K562 (cell line): Measurements from ENCODE around the gene ZCCHC24. TPM values are rescaled to one million over a fixed set of nuclear protein-coding genes. Genes with fewer than 3 reads are reported as not detected.

Source experiments
- ATAC-seq: fragments of 200-7000 bp; cut with Tn5 transposase; 3 replicates; pipeline ENCODE4 v1.9.1; 2020; ENCODE audit warnings: moderate library complexity
- BruUV-seq: library from RNA; stranded (reverse); fragments of 400-500 nt; replicated peaks from 2 replicates; lab custom pipeline; 2021; lab: Mats Ljungman, UMichigan
- CTCF ChIA-PET: fragments of 300-600 bp; formaldehyde crosslinking; extraction: SDS; loops from one replicate; lab custom pipeline; 2021; ENCODE audit warnings: low intra/inter-chr PET ratio; lab: Yijun Ruan, JAX
- POLR2A ChIA-PET: fragments of 300-600, 350-650 bp; sonication (Branson Sonifier 250); formaldehyde crosslinking; extraction: SDS; loops from one replicate; lab custom pipeline; 2021; ENCODE audit warnings: antibody characterized with exemption, inconsistent platforms; lab: Yijun Ruan, JAX
- DNase-seq, 4 experiments: peaks; one replicate each; pipeline versions ENCODE4 v3.0.0 to v3.0.0-alpha.2; 2011 to 2018; ENCODE audit warnings: low spot score in 3 of 4, mixed read lengths in 3 of 4; ENCODE audit errors: extremely low read depth in 1 of 4
- FAIRE-seq: peaks from 2 replicates; lab custom pipeline; 2011; peaks lifted over from hg19 to GRCh38; lab: Jason Lieb, UNC
- H2AFZ ChIP-seq: 2 replicates; pipeline ENCODE4 v1.6.0; 2011; ENCODE audit warnings: low read depth, low read length, control low read depth, inconsistent platforms
- H3K27ac ChIP-seq: fragments of 200-600 bp; 3 replicates; pipeline ENCODE4 v1.8.0; 2011; ENCODE audit warnings: low read depth, mild to moderate bottlenecking, control low read depth, inconsistent platforms, low read length, moderate library complexity, mixed read lengths; ENCODE audit errors: extremely low read depth
- H3K27me3 ChIP-seq, 2 experiments: fragments of 300-600 bp in 1 of 2; 2 replicates in 1 of 2; 3 replicates in 1 of 2; pipeline versions ENCODE4 v1.6.0 to v1.8.0; 2011; ENCODE audit warnings: inconsistent platforms in 2 of 2, low read length in 2 of 2, mild to moderate bottlenecking in 1 of 2, mixed read lengths in 1 of 2, moderate library complexity in 1 of 2; ENCODE audit not compliant: control insufficient read depth in 2 of 2, insufficient read depth in 2 of 2
- H3K36me3 ChIP-seq: fragments of 300-600 bp; 3 replicates; pipeline ENCODE4 v1.8.0; 2011; ENCODE audit warnings: mild to moderate bottlenecking, low read length, inconsistent platforms; ENCODE audit not compliant: control insufficient read depth, insufficient read depth
- H3K4me1 ChIP-seq, 2 experiments: fragments of 200-600 bp in 1 of 2; replicated peaks in 1 of 2; 2 replicates in 1 of 2; 3 replicates in 1 of 2; pipeline versions ENCODE4 v1.5.1 to v1.8.0; 2011; ENCODE audit warnings: inconsistent platforms in 2 of 2, low read length in 2 of 2, mild to moderate bottlenecking in 1 of 2, mixed read lengths in 1 of 2, moderate library complexity in 1 of 2; ENCODE audit not compliant: control insufficient read depth in 2 of 2, insufficient read depth in 2 of 2
- H3K4me2 ChIP-seq: 2 replicates; pipeline ENCODE4 v1.6.1; 2011; ENCODE audit warnings: low read length, control low read depth, inconsistent platforms, mixed read lengths; ENCODE audit not compliant: insufficient read depth
- H3K4me3 ChIP-seq: fragments of 200-600 bp; sonication (generic), shearing (Covaris generic); 2 replicates; pipeline ENCODE4 v1.5.1; 2016; ENCODE audit warnings: control low read depth, inconsistent platforms
- H3K79me2 ChIP-seq: fragments of 200-600 bp; 3 replicates; pipeline ENCODE4 v1.8.0; 2011; ENCODE audit warnings: low read length, inconsistent platforms; ENCODE audit not compliant: control insufficient read depth, insufficient read depth
- H3K9ac ChIP-seq, 2 experiments: 2 replicates each; pipeline versions ENCODE4 v1.6.0 to v1.6.1; 2011; ENCODE audit warnings: low read depth in 2 of 2, low read length in 2 of 2, control low read depth in 1 of 2, inconsistent platforms in 1 of 2, mild to moderate bottlenecking in 1 of 2, mixed read lengths in 1 of 2; ENCODE audit not compliant: insufficient read depth in 1 of 2
- H3K9me1 ChIP-seq: one replicate; pipeline ENCODE4 v1.6.0; 2011; ENCODE audit warnings: inconsistent platforms, mild to moderate bottlenecking, low read length, moderate library complexity; ENCODE audit not compliant: control insufficient read depth, insufficient read depth
- H3K9me3 ChIP-seq: replicated peaks from 2 replicates; pipeline ENCODE4 v1.5.1; 2011; ENCODE audit warnings: low read depth, low read length, inconsistent platforms; ENCODE audit not compliant: control insufficient read depth, insufficient read depth
- H4K20me1 ChIP-seq: replicated peaks from 2 replicates; pipeline ENCODE4 v1.6.1; 2011; ENCODE audit warnings: low read length, inconsistent platforms, mixed read lengths; ENCODE audit not compliant: control insufficient read depth, insufficient read depth
- CCAR2 ChIP-seq: fragments of 200-400 bp; formaldehyde crosslinking; IDR thresholded peaks from 2 replicates; pipeline ENCODE4 v1.6.1; 2017; ENCODE audit warnings: mild to moderate bottlenecking, low read depth, low read length
- POLR2G ChIP-seq: fragments of 200-400 bp; formaldehyde crosslinking; IDR thresholded peaks from 2 replicates; pipeline ENCODE4 v1.6.1; 2017; ENCODE audit warnings: low read depth, mild to moderate bottlenecking, antibody characterized with exemption, low read length, moderate library complexity
- ZNF518B ChIP-seq: fragments of 250-450 bp; sonication (Bioruptor Pico); IDR thresholded peaks from 2 replicates; pipeline ENCODE4 v1.5.0; 2021; ENCODE audit warnings: mild to moderate bottlenecking, moderate library complexity
- WGBS: fragments of 100-300 bp; shearing (Covaris generic); methylation state at CpG from one replicate; pipeline ENCODE4 v1.1.6; 2016; ENCODE audit warnings: low coverage, mixed read lengths; ENCODE audit not compliant: insufficient coverage; ENCODE audit errors: missing lambda C conversion rate; 5-methylcytosine and 5-hydroxymethylcytosine counted together
- in situ Hi-C: fragments of 300-500 bp; cut with MboI; formaldehyde crosslinking; loops from 4 replicates; pipeline ENCODE4 v1.15.0; 2018; ENCODE audit warnings: inconsistent platforms, mixed read lengths
- intact Hi-C: fragments of 100-400 bp; cut with micrococcal nuclease; formaldehyde crosslinking; loops from 2 replicates; pipeline ENCODE4 v1.14.2; 2022
- polyA plus RNA-seq, 8 experiments: library from polyadenylated mRNA; depleted of rRNA in 4 of 8; stranded (reverse) in 5 of 8; unstranded in 3 of 8; fragments of >200 nt; fragmentation: Nextera tagmentation in 2 of 8; fragmentation: Illumina TruSeq in 1 of 8; extraction: Ambion mirVana in 2 of 8; extraction: Trizol in 1 of 8; gene quantifications; 2 replicates each; pipeline versions ENCODE4 v1.2.1 to v1.2.3, GENCODE V29; 2011 to 2014; ENCODE audit warnings: inconsistent platforms in 1 of 8, missing spikeins in 1 of 8
- total RNA-seq, 7 experiments: library from RNA; depleted of rRNA in 6 of 7; stranded (reverse); fragments of >200 nt in 6 of 7; fragmentation: Illumina TruSeq in 2 of 7; extraction: Trizol in 2 of 7; gene quantifications; 2 replicates each; pipeline versions ENCODE4 v1.2.1 to v1.2.3, GENCODE V29; 2011 to 2021; ENCODE audit warnings: low replicate concordance in 1 of 7

ZCCHC24 gene
- total and polyA plus RNA-seq, 9 of the 15 experiments (the other 6 are each of a cell fraction or from before 2014, with no cell fraction given): 0.84 to 11.0 (median 4.6) TPM

GRCh38 chr10:79440281-79440680 is 5.1 kb downstream of the ZCCHC24 start:
- DNase-seq (no peak), FAIRE-seq (no peak), ATAC-seq (no peak)
- peak overlapping the region in 1 of 2 experiments; percentile 49; a peak in 1 of 4 replicates for H3K9ac ChIP-seq
- TF ChIP-seq CCAR2 (no peak), ZNF518B (CRISPR knock-in tag) (no peak), POLR2G (no peak)
- WGBS: 58% methylated on average over 6 of the region's 6 CpGs
- no peak overlapping the region for H3K4me3 ChIP-seq
- POLR2A ChIA-PET: interaction anchor here (0.5 to 2.2 kb wide), 9 partner anchors 10 to 737 kb away, joined by 3 to 11 read pairs (median 4); no protein-coding TSS in a partner anchor
- H3K4me2 ChIP-seq: peak overlapping the region; percentile 11; the same call in 1 of the 2 replicates
- intact Hi-C loops: no loop called here
- BruUV-seq: no TSS peak
- CTCF ChIA-PET: no interaction called here
- no peak overlapping the region for H3K27ac ChIP-seq
- peaks cover 27 to 47% of the 10 kb centered on the region in 2 experiments for H3K4me1 ChIP-seq
- no peaks in the 10 kb centered on the region for H3K9me3 ChIP-seq
- in situ Hi-C loops: no loop called here
- peaks cover 16% of the 10 kb centered on the region; the same call in 2 of the 3 replicates for H3K79me2 ChIP-seq
- H3K27me3 ChIP-seq: no peaks in the 10 kb centered on the region
- H3K36me3 ChIP-seq: no peaks in the 10 kb centered on the region
- H4K20me1 ChIP-seq: peaks cover 24% of the 10 kb centered on the region
- peaks cover 12% of the 10 kb centered on the region for H3K9me1 ChIP-seq
- no peak overlapping the region for H2AFZ ChIP-seq
